Measurements from ENCODE around the gene CD1C.
"Not testable (repeated sequence)": the region's sequence is repeated elsewhere in the genome, so short reads cannot be mapped to it uniquely, and the experiment has no call there.

The CD1C gene

DNA sequence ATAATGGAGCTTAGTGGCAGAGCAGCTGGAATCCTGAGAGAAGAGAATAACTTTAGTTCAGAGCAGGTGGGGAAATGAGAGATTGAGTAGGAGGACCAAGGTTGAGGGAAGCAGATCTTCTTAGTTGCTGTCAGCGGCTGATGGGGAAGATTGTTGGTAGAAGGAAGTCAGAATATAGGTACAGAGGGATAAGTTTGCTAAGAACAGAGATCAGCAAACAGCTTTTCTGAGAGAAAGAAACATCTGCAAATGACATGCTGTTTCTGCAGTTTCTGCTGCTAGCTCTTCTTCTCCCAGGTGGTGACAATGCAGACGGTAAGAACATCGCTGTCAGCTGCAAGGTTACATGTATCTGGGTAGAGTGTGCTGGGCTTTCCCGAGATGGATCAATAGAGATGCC, at the start of gene CD1C:
Gene CD1C, plus strand, starts transcription at position 113 of the 400 bp plus-strand sequence. Its CDS starts 142 bp downstream, at position 255.
- DNase-seq (ENCODE audit: extremely low read depth, low read depth): no peak
- TF ChIP-seq, protein P1, sequence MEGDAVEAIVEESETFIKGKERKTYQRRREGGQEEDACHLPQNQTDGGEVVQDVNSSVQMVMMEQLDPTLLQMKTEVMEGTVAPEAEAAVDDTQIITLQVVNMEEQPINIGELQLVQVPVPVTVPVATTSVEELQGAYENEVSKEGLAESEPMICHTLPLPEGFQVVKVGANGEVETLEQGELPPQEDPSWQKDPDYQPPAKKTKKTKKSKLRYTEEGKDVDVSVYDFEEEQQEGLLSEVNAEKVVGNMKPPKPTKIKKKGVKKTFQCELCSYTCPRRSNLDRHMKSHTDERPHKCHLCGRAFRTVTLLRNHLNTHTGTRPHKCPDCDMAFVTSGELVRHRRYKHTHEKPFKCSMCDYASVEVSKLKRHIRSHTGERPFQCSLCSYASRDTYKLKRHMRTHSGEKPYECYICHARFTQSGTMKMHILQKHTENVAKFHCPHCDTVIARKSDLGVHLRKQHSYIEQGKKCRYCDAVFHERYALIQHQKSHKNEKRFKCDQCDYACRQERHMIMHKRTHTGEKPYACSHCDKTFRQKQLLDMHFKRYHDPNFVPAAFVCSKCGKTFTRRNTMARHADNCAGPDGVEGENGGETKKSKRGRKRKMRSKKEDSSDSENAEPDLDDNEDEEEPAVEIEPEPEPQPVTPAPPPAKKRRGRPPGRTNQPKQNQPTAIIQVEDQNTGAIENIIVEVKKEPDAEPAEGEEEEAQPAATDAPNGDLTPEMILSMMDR (IDR thresholded peaks at IDR 0.05; ENCODE audit: low read depth, low read length): no peak

DNA sequence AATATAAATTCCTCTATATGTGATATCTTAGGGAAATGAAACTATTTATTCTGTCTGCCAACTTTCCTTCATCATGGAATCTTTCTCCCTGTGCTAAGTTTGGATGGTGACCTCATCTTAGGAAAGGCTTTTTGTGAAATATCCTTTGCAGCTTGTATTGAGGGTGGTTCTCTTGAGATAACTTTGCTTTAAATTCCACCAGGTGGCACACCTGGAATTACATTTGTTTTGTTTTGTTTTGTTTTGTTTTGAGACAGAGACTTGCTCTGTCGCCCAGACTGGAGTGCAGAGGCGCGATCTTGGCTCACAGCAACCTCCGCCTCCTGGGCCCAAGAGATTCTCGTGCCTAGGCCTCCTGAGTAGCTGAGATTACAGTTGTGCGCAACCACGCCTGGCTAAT, 43.1 kb upstream of the CD1C start:
- TF ChIP-seq, protein P1 (IDR thresholded peaks at IDR 0.05; ENCODE audit: low read depth, low read length): no peak
- DNase-seq (ENCODE audit: extremely low read depth, low read depth): no peak

DNA sequence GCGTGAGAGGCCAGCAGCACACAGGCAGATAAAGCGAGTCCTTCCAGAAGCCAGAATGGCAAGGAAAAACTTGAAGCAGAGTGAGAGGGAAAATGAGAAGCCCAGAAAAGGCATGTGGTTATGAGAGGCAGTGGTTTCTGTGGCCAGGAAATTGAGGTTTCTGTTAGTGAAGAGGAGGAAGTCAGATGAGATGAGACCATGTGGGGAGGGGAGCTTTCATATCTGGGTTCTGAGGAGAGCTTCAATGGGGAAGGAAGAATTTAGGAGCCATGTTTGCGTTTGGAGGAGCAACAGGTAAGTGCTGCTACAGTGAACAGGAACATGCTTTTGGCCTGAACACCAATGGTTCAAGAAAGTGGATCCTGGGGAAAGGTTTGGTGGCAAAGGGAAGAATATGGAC, 41.6 kb upstream of the CD1C start:
- TF ChIP-seq, protein P1 (IDR thresholded peaks at IDR 0.05; ENCODE audit: low read depth, low read length): no peak
- DNase-seq (ENCODE audit: extremely low read depth, low read depth): no peak

GRCh38 chr1:158248771-158249170, 41.0 kb upstream of the CD1C start:
- TF ChIP-seq, protein P1 (IDR thresholded peaks at IDR 0.05; ENCODE audit: low read depth, low read length): no peak
- DNase-seq (ENCODE audit: extremely low read depth, low read depth): no peak

- TF ChIP-seq, protein P1 (IDR thresholded peaks at IDR 0.05; ENCODE audit: low read depth, low read length): no peak
- no peak for DNase-seq (ENCODE audit: extremely low read depth, low read depth)
These were observed 40.1 kb upstream of the CD1C start for GRCh38 chr1:158249646-158250045.

DNA sequence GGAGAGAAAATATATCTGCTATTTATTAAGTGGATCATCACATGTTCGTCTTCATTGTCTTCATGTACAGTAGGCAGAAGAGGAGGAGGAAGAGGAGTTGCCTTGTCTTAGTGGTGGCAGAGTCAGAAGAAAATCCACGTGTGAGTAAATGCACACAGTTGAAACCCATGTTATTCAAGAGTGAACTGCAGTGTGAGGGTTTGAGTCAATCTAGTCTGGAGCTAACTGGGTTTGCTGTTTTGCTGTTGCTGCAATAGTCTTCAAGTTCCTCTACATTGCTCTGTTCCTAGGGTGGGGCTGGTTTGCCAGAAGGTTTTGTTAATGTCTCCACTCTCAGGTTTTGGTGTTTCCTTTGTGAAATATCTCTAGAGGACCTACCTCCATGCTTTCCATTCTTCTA, 38.6 kb upstream of the CD1C start:
- no peak for DNase-seq (ENCODE audit: extremely low read depth, low read depth)
- TF ChIP-seq, protein P1 (IDR thresholded peaks at IDR 0.05; ENCODE audit: low read depth, low read length): no peak

GRCh38 chr1:158255656-158256055, 34.1 kb upstream of the CD1C start:
- TF ChIP-seq, protein P1 (IDR thresholded peaks at IDR 0.05; ENCODE audit: low read depth, low read length): no peak
- no peak for DNase-seq (ENCODE audit: extremely low read depth, low read depth)

GRCh38 chr1:158256747-158257146, 33.0 kb upstream of the CD1C start:
- DNase-seq (ENCODE audit: extremely low read depth, low read depth): not testable (repeated sequence)

All from AG09319 (cell line).